ENCODE results near the gene ANKRD31.

Gene ANKRD31

DNA sequence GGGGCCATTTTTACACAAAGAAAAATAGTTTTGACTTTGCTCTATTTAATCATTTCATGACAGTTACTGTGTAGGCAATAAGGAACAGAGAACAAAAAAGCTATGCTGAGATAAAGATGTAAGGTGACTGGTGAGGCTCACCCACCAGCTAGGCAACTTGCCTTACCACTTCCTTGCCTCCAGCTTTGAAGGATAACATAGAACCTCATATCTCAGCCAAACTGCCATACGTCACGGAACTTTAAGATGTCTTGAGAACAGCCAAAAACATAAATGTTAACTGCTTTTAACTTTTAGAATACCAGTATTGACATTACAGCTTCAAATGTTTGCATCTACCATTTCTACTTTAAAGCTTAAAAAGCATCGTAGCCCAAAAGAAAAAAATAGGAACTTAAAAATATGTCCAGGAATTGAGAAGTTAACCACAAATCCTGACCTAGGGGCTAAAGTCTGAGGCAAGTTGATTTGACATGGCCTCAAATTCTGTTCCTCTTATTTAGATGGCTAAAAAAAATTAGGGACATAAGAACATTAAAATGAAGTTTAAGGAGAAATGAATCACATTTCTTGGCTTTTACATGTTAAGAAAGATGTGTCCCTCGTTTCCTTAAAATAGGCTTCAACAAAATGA lies 176.6 kb downstream of the ANKRD31 start:
- no peak for DNase-seq (ENCODE audit: low spot score)

DNA sequence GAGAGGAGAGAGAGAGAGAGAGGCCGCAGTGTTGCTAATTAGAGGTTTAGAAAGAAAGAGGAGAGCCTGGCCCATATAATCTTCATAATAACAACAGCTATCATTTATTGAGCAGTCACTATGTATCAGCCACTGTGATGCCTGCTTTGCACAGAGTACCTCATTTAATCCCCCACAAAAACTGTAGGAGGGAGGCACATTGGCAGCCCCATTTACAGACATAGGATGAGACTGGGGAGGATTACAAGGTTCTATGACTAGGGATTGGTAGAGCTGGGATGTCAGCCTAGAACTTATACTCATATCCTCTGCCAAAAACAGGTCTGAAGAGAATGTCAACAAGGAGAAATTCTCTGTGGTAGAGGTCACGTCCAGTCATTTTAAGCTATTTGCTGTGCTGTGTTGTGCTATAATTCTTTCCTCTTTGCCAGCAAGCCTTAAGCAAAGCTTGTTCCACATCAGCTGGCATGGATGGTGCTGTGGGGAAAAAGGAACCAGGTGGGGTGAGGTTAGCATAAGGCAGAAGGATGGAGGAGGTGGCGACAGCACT lies 177.6 kb downstream of the ANKRD31 start:
- DNase-seq (ENCODE audit: low spot score) = no peak

DNA sequence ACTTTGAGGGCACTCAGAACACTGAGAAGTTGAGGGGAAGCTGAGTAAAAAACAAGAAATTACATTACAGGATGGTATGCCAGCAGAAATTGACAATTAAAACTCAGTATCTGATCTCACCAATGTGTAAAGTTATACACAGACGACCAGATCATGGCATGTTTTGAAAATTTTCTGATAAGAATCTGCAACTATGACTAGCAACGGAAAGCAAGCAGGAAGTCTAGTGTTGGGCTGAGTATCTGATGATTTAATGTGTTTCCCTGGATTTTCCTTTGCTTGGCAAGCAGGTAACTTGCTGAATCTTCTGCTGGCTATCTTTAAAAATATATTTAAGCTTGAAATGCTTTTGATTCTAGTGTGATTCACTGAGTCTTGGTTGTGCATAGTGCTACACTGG lies 179.1 kb downstream of the ANKRD31 start:
- no peak for DNase-seq (ENCODE audit: low spot score)

DNA sequence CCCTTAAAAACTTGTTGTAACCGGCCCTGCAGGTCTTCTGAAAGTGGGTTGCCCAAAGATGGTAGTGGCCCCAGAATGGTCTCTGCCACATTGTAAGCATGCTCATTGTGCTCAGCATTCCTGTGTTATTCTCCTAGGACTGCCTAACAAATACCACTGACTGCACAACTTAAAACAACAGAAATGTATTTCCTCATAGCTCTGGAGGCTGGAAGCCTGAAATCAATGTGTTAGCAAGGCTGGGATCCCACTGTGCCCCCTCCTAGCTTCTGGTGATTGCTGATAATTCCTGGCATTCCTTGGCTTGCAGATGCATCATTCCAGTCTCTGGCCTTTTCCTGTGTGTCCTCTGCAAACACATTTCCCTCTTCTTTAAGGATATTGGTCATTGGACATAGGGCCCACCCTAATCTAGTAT lies 180.9 kb downstream of the ANKRD31 start:
- DNase-seq (ENCODE audit: low spot score) = no peak

DNA sequence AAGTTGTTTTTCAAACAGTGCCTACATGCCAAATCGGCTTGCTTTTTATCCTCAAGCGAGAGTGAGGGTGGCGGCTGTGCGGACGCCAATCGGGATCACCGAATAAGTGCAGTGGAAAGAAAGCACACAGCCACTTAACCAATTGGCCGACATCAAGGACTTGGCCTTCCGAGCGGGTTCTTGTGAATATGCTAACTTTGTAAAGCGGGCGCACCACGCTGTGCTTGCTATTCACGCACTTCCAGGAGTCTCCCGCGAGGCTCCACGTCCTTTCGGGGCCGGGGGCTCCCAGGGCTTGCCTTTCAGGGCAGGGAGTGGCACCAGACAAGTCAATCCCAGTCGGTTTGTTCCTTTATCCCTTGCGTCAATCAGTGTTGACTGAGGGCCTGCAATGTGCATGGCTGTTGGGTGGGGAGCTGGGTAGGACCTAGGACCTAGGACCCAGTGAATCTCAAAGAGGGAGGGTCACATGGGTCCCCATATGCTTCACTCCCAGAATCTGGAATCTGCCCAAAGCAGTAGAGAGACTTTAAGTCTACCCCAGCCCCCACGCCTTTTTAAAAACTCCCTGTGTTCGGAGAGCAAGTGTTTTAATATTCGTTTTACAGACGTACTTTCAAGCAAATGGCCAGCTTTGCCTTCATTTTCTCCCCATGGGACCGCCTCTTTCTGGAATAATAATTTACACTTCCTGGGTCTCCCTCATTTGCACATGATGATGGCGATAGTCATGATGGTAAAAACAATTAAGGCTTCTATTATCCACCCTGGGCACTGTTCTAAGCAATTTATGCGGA lies 182.3 kb downstream of the ANKRD31 start:
- no peak for DNase-seq (ENCODE audit: low spot score)

DNA sequence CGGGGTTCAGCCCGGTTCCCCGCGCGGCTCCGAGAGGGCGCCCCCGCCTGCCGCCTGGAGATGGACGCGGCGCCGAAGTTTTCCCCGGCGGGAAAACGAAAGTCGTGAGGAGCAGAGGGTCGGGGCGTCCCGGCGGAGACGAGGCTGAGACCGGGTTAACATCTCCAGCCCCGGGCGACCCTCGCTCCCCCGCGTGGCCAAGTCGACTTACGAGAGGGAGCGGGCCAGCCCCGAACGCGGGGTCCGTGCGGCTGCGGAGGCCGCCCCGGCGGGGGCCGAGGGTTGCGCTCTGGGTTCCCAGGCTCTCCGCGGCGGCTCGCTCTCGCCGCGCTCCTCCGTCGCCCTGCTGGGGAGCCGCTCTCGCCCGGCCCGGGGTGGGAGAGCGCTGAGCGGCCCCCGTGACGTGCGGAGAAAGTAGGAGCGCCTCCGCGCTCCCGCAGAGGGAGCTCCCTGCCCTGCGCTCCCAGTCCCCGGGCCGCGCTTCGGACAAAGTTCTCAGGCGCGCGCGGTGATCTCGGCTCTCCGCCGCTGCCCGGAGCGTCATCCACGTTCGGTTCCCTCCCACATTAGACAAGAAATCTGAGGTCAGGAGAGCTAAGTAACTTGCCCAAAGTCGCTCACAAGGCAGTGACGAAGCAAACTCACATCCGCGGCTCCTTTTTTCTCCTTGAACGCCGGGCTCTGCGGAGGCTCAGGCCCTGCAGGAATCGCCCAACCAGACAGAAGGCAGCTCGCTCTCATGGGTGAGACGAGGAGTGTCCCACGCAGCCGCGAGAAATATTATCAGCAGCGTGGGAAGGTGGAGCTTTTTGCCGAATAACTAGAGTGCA lies 183.2 kb downstream of the ANKRD31 start:
- DNase-seq (ENCODE audit: low spot score) = peak; percentile 71

DNA sequence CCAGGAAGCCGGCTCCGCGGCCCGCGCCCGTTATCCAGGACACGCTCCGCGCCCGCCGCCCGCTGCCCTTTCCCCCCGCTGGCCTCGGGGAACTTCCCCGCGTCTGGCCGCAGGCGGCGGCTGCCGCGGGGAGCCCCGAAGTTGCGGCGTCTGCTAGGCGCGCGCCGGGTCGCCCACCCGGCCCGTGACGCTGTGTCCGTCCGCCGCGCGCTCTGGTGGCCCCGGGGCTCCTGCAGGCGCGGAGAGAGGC lies 183.7 kb downstream of the ANKRD31 start:
- no peak for DNase-seq (ENCODE audit: low spot score)

DNA sequence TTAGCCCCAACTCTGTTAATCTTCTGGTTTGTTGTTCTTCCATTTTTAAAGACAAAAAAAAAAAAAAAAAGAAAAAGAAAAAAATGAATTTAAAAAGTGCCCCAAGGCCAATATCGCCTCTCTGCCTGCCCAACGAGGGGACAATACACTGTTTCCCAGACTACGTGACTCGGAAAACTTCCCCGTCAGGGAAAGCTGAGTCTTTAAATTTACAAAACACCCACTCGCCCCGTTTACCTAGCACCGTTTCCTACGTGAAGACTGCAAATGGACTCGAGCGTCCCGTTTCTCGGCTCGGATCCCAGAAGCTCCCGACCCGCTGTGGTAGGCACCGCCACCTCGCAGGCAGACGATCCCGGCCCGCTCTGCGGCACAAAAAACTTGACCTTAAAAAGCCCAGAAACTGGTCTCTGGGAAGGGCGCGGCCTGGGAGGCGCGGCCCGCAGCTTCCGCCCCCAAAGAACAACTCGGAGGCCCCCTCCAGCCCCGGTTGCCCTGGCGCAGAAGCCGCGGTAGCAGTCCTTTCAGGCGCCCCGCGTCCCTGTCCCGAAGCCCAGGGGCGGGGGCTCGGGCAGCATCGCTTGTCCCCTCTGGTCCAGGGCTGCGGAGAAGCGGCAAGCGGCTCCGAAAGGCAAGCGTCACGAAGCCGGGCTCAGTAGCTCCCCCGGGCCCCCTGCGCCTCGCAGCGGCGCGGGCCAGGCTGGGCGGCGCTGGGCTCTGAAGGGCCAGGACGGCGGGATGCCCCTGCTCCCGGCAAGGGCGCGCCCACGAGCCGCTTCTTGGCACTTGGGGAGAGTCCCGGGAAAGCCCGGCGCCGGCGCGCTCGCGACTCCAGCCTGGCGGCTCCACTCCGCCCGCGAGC lies 184.3 kb downstream of the ANKRD31 start, which contains the start of gene GCNT4:
TSS of gene GCNT4 (minus strand) at position 367 of the 862 bp plus-strand sequence. CDS start 22,521 bp downstream, outside the sequence.
- peak; percentile 59 for DNase-seq (ENCODE audit: low spot score)

DNA sequence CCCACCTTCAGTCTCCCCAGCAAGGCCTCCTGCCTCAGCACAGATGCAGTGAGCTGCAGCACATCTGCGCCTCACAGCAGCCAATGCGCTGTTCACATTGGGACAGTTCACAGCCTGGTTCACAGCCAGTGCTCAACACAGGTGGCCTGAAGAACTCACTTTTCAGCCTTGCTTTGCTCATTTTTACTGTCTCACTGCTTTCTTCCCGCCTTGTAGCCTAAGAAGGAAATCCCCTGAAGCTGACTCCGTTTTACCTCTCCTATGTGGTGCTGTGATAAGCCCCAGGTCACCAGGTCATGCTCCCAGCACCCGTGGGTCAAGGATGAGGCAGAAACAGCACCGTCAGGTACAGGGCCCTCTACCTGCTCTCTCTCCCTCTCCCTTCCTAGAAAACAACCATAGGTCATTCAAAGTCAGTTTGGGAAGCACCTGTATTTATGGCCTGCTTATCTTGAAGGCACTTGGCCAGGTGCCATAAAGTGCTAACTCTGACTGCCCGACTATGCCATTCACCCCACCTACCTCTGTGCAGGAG lies 185.4 kb downstream of the ANKRD31 start:
- peak; percentile 70 for DNase-seq (ENCODE audit: low spot score)

DNA sequence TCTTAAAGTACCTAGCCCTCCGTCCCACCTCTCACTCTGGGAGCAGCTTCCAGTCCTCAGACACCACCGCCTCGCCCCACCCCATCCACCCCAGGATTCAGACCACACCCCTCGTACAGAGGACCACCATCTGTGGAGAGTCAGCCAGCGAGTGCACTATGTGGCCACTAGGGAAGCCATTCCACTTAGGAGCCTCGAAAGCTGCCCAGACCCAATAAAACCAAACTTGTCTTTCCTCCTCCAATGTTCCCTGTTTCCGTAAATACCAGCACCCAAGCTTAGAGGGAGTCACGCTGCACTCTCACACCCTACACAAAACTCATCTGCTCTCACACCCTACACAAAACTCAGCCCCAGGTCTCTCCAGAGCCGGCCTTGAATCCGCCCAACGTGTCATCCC lies 186.3 kb downstream of the ANKRD31 start:
- no peak for DNase-seq (ENCODE audit: low spot score)

DNA sequence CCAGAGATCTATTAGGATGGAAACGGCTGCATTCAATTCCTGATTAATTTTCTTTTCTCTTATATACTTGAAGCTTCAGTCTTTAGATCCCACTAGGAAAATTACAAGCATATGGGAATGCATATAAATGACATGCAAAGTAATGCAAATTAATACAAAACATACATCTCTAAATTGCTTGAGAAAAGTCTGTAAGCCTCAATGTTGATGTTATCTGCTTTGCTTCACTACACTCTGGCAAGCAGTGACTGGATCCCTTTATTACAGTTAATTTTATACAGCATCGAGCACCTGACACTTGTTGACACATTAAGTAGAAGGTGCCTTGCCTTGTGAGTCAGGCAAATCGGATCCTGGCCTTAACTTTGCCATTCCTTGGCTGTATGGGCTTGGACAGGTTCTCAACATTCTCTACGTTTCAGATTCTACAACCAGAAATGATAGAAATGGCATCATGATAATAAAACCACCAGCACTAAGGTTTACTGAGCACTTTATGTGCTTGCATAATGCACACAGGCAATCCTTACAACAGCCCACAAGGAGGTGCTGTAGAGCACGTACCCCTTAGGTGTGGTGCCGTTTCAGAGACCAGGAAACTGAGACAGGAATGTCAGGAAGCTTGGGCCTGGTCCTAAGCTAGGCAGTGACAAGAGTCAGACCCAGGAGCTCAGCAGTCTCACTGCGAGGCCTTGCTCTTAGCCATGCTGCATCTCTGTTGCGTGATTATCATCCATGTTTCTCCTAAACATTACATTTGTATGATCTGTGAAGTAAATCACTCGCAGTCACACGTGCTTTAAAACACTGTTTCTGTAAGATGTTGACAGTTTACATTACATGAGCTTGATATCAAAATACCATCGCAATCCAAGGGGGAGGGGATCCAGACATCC lies 187.0 kb downstream of the ANKRD31 start:
- peak; percentile 89 for DNase-seq (ENCODE audit: low spot score)

DNA sequence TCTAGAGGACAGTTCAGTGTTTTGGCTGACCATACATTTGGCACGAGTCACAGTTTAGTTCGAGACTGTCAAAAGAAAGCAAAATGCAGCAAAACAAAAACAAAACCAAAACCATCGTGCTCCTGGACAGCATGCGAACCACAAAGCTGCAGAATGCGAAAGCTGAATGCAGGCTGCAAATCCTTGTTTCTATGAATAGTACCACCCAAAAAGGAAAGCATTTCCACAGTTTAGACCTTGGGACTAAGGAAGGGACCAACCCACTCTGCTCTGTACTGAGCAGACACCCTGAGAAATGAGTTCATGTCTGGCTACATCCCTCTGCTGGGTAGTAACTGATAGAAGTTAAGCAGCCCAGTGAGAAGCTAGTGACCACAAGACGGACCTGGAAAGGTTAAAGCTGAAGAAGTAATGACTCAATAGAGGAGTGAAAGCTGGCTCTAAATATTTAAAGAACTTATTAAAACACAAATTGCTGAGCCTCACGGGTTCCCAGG lies 188.2 kb downstream of the ANKRD31 start:
- DNase-seq (ENCODE audit: low spot score) = no peak

DNA sequence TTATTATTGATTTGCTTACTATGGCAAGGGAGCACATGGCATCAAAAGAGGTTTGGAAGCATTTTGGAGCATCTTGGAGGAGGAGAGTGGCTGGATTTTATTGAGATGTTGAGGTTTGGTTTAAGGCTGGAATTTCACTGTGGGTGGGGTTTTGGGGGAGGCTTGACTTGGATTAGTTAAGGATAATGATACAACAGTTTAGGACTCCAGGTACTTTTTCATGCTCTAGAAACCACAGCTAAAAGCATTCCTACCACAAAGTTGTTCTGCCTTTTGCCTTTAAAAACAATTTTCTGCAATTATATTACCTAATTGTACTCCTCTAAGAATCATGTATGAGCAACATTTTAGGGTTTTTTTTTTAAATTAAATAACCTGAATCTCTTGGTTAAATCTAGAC lies 189.3 kb downstream of the ANKRD31 start:
- no peak for DNase-seq (ENCODE audit: low spot score)

DNA sequence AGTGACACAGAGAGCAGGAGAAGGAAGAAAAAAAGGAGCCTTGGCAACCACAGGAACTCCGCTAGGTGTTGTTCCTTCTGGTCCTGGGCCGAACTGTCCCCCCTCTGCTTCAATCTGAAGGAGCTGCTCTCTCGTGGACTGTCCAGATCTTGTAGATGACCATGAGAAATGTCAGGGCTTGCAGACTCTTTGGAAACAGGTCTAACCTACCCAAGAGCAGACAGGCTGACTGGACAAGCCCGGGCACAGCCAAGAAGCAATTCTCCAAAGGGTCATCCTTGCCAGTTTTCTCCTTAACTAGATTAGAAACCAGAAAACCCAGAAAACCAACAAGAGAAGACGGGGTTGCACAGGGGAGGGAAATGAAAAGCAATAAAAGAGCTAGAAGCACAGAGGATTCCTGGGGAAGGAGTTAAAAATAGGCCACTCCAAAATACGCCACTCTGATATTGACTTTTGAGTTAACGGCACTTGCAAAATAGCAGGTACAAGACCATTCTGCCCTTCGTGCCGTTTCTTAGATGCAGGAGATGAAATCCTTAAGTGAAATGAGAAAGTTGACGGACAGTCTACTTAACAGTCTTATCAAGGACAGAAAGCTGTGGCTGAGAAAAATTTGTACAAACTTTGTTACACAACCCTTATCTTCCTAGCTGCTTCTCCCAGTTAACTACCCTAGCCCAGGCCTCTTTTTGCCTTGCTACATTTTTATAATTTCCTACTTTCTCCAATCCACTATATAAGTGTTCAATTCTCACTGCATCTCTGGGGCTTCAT lies 190.1 kb downstream of the ANKRD31 start:
- DNase-seq (ENCODE audit: low spot score) = no peak

DNA sequence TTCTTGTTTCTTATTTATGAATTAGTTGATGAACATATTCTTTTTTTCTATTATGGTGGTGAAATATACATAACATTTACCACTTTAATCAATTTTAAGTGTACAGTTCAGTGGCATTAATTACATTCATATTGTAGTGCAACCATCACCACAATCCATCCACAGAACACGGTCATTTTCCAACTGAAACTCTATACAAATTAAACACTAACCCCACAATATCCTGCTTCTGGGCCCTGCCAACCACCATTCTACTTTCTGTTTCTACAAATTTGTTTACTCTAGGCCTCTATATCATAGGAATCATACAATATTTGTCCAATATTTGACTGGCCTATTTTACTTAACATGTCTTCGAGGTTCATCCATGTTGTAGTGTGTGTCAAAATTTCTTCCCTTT lies 191.6 kb downstream of the ANKRD31 start:
- no peak for DNase-seq (ENCODE audit: low spot score)

DNA sequence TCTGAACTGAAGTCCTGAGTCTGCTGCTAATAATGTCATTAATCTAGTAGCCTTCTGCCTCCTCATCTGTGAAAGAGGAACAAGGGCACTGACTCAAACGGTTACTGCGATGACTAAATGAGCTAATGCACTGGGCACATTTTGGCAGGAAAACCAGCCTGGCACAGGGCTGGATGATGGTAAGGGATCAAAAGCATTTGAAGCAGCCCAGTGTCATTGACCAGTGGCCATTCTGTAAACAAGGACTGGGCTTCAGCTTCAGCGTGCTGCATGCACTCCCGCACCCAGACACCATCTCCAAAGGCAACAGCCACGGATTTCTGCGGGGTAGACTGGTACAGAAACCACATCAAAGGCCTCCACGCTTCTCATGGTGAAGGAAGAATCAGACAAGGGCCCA lies 192.3 kb downstream of the ANKRD31 start:
- DNase-seq (ENCODE audit: low spot score) = no peak

DNA sequence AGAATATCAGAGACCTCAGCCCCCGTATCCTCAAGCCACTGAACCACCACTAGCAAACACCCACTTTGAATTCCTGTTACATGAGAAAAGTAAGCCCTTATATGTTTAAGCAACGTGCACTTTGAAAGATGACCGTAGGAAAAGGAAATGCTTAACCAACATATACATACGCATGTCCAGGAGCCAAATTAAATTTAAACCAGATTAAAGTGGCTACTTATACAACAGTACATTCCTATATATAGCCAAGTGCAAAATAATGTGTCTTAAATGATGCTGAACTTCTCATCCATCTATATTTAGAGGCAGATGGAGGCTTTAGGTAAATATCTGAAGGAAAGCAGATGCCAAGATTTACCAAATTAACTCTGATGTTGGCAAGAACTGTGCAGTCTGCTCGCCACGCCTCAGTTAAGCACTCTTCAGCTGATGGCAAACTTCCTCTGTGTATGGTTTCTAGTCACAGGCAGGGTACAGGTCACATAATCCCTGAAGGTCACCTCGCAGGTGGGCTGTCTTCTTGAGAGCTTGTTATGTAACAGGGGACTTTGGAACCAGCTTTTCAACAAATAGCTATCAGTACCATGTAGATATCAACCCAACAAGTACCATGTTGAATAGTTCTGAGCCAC lies 192.9 kb downstream of the ANKRD31 start:
- DNase-seq (ENCODE audit: low spot score) = no peak

DNA sequence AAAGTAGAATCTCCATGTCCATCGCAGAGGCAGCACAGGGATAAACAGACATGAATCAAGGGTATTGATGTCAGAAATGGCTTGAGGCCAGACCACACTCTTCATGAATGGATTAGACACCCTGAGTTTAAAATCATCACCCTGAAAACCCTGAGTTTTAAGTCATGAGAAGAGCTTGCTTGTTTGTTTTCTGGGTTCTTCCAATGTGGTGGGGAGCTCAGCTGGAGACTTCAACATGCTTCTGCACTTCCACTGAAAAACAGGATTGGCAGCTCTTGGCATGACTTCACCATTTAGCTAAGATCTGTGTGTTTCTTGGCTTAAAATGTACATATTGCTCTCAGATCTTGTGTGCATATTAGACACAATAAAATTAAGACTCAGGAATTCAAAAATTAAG lies 194.2 kb downstream of the ANKRD31 start:
- DNase-seq (ENCODE audit: low spot score) = no peak

DNA sequence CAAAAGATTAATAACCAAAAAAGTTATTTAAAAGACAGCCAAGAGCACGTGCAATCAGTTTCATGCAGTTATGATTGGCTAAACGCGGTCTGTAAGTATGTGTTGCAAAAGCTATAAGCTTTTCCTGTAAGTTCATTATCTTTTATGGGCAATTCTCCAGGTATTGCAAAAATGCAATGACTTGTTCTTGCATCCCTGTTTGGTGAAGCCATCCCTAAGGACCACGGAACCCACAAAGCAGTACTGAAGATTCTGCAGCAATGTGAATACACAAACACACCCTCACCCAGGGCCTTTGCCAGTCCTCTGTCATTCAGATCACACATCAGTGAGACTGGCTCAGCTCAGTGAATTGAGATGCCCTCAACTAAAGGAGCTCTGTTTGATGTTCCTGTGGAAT lies 195.7 kb downstream of the ANKRD31 start:
- DNase-seq (ENCODE audit: low spot score) = no peak

All from LoVo (cell line).